Measurements from ENCODE around the gene PTGIR.

- TF ChIP-seq CTCF (IDR thresholded peaks at IDR 0.05) (no peak), POLR2A (IDR thresholded peaks at IDR 0.05) (no peak)
Observed at GRCh38 chr19:46613525-46613924, 11.4 kb downstream of the PTGIR start.

Measured in transverse colon (tissue), 3 donors.